ENCODE results near the gene KIF1A.
"Not testable (repeated sequence)": the region's sequence is repeated elsewhere in the genome, so short reads cannot be mapped to it uniquely, and the experiment has no call there.

Gene KIF1A

DNA sequence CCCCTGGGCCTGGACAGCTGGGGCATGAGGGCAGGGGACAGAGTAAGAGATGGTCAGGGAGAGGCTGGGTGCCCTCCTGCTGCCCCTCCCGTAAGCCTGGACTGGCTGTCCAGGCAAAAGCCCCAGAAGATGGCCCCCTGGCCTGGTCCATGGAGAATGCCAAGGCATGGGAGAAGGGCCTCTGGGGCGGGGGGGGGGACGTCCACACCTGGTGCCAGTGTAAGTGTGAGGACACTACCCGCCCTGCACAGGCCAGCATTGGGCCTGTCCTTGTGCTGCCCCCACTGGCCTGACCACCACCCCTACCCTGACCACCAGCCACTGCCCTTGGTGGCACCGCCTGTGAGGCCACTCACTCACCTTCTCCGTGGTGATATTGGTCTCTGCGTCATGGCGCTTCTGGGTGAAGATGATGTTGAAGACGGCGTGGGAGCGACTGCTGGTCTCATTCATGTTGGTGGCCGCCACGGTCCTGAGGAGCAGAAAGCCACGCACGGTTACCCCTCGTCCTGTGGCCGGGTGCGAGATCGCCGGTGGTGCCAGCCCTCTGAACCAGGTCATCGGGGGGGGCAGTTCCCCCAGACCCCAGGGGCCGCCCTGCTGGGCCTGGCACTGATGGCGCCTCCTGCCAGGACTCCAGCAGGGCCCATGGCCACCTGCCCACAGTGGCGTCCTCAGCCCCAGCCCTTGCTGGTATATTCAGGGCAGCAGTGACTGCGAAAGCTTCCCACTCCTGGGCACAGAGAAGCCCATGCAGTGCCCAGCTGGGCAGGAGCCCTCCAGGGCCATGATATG is 35.2 kb downstream of the KIF1A start:
- DNase-seq, result no peak

DNA sequence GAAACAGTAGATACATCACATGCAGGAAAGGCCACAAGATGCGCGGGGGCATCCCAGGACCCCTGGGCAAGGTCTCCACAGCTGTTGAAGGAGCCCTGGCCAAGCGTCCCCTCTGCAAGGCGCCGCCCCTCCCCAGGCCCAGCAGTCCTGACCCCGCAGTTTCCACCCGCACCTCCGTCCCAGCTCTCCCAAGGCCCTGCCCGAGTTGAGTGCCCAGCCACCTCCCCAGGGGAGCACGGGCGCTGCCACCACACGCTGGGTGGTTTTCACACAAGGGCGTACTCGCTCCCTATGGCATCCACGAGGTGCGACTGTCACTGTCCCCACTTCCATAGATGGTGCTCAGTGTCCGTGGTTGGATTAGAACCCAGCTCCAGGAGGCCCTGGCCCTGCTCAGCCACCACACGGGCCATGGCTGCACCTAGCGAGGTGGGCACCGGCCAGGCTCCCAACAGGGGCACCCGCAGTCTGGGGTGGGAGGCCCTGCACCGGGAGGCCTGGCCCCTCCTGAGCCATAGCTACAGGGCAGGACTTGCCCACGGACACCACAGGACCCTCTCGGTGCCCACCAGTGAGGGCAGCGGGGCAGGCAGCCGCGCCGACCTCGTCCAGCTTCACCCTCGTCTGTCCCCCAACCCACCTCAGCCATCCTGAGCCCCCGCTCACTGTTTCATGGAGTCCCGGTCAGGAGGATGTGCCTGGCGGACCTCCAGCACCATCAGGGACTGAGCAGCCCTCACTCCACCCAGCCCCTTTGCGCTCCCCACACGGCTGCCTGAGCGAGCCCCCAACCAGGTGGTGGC is 36.0 kb downstream of the KIF1A start:
- DNase-seq, result no peak

DNA sequence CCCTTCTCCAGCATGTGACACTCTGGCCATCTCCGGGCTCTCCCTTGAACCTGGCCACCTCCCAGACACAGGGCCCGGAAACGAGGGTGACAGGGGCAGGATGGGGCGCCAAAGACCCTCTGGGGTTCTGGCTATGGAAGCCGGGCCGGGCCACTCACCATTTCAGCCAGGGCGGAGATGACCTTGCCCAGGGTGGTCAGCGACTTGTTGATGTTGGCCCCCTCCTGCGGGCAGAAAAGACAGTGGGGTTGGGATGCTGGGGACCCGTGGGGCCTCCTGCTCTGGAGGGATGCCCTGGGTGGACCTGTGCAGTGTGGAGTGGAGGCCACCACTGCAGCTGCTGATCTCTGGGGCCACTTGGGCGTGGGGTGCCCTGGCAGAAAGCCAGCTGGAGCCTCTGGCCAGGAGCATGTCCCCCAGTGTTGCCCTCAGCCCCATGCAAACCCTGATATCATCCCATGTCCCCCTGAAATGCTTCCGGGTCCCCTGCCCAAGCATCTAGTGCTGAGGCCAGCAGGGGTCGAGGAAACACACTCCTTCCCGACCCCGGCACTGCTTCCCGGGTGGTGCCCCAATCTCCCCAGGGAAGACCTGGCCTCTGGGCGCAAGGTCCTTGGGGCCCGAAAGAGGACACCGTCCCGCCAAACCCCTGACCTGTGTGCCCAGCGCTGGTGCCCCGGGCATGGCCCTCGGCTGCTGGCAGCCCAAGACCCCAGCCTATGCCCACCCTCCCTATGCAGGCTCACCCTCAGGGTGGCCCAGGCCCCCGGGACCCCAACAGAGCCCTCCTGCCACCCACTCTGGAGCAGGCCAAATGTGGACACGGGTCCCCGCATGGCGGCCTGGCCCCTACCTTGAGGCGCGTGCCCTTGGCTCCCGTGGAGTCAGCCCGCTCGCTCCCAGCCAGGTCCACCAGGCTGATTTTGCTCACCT is 36.9 kb downstream of the KIF1A start:
- DNase-seq, result no peak

DNA sequence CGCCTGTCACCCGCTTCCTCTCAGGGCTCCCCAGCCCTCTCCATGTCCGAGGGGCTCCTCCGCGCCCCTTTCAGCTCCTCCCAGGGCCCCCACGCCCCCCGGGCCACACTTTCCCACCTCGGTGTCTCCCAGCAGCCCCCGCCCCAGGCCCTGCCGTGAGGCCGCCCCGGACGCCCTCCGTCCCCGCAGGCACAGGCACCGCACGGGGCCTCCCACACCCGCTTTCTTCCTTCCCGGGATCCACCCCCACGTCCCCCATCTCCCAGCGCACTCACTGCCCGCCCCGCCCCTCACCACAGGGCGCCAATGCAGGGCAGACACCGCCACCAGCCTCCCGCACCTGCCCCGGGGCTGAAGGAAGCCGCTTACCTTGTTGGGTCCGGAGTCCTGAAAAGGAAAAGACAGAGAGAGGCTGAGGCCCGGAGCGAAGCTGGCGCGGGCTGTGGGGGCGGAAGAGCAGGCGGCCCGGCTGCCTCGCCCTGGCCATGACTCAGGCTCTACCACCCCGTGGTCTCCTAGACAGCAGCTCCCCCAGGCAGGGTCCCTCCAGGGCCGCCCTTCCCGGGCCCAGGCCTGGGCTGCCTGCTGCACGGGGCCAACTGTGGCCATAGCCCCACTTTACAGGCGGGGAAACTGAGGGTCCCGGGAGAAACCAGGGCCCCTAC is 37.7 kb downstream of the KIF1A start:
- DNase-seq, result no peak

DNA sequence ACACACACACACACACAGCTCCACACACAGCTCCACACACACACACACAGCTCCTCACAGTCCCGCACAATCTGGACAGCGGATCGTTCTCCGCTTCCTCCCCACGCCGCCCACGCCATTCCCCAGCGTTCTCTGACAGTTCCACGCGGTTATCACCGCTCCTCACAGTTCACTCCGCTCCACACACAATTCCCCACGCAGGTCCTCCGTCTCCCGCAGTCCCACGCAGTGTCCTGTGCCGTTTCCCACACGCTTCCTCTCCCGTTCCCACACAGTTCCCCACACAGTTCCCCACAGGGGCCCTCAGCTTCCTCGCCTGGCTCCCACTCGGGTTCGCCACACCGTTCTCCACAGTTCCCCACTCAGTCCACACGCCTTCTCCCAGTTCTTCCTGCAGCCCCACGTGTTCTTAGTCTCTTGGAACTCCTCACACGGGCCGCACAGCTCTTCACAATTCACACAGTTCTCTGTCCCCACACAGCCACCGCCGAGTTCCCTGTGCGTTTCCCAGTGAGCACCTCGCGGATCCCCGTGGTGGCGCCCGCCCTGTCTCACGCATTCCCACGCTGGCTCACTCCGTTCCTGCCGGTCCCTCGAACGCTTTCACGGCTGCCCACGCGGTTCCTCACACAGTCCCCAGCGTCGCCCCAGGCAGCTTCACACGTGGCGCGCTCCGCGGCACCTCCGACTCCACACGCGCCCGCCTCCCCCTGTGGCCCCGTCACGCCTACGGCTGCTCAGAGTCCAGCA is 38.4 kb downstream of the KIF1A start:
- DNase-seq, result no peak

DNA sequence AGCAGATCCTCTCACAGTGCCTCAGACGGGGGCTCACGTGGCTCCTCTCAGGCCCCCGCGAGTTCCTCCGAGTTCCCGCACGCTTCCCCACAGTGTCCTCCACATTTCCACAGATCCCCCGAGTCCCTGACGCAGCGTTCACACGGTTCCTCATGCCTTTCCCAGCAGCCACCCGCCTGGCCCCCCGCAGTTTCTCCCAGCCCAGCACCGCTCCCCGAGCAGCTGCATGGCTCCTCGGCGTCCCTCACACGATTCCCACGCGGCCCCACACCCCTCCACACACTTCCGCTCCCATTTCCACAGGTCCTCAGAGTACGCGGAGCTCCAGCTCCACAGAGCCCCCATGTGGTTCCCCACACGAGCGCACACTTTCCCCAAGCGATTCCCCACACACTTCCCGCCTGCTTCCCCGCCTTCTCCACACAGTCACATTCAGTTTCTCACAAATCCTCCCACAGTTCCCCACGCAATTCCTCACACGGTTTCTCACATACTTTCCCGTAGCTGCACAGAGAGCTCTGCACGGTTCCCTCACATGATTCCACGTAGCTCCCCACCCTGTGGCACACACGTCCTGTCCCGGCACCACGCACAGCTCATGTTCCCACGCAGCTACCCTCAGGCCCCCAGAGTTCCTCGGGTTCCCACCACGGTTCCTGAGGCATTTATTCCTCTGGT is 39.9 kb downstream of the KIF1A start:
- no peak for DNase-seq

DNA sequence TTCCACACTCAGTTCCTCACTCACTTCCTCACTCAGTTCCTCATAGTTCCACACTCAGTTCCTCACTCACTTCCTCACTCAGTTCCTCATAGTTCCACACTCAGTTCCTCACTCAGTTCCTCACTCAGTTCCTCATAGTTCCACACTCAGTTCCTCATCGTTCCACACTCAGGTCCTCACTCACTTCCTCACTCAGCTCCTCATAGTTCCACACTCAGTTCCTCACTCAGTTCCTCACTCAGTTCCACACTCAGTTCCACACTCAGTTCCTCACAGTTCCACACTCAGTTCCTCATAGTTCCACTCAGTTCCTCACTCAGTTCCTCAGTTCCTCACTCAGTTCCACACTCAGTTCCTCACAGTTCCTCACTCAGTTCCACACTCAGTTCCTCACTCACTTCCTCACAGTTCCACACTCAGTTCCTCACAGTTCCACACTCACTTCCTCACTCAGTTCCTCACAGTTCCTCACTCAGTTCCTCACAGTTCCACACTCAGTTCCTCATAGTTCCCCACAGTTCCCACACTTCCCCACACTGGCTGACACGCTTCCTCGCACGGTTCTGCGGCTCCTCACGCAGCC is 40.7 kb downstream of the KIF1A start:
- not testable (repeated sequence) for DNase-seq

DNA sequence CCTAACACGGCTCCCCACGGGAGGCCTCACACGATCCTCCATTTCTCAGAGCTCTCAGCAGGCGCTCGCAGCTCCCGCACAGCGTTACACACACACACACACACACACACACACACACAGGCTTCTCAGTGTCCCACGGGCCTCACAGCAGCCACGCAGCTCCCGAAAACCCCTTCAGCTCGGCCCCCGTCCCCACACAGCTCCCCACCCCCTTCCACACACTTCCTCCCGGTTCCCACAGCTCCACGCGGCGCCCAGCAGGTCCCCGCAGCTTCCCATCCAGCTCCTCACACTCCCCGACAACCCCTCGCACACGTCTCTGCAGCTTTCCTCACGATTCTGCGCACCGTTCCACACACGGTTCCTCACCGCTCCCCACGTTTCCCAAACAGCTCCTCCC is 41.6 kb downstream of the KIF1A start:
- DNase-seq, result no peak

DNA sequence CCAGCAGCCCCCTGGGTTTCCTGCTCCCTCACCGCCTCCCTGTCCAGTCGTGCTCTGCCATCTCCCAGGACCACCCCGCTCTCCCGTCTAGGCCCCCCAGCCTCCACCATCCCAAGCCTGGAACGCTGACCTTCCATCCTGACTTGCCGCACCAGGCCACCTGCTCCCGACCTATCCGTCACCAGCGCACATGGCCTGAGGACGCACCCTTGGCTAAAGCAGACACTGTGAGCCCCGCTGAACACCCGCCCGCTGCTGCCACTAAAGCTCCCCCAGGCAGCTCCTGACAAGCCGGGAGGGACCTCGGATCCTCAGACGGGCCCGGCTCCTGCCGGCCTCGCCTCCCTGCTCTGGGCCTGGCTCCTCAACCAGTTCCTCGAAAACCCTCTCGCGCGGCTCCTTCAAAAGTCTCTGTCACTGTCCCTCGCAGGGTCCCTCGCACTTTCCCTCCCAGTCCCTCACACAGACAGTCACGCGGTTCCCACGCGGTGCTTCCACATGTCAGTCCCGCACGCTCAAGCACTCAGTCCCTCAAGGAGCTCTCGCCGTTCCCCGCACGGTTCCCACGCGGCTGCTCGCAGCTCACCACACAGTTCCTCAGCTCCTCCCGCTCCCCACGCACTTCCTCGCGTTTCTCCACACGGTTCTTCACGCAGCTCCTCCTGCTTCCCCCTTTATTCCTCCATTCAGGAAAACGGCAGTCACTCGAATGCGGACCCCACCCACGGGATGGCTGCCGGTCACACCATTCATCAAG is 42.4 kb downstream of the KIF1A start:
- no peak for DNase-seq

DNA sequence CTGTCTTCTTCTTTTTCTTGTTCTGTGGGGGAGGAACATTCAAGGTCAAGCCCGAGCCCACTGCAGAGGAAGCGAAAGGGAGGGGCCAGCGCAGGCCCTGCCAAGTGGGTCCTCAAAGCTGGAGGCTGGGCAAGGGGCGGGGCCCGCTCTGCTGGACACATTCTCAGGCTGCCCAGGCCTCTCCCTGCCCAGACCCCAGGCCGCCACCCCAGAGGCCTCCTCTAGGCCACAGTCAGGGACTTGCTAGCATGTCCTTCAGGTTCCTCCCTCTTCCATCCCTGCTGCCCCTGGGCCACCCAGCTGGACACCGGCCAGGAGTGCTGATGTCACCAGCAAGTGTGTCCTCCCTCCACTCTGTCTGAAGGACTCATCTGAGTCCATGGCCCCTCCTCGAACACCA is 44.1 kb downstream of the KIF1A start:
- no peak for DNase-seq

DNA sequence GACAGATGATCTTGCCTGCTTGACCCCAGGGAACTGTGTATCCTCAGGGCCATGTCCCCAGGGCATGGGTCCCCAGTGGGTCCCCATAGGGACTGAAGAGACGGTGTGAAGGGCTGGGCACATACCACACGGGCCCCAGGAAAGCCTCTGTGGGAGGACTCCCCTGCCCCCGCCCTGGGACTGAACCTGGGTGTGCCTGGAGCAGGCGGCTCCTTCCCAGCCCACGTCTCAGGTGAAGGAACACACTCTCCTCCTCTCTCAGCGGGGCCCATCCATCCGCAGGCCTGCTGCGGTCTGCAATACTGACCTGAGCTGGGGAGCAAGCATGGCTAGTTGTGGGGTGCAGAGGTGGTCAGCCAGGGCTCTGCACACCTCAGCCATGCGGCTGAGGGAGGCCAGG is 45.2 kb downstream of the KIF1A start:
- DNase-seq, result no peak

DNA sequence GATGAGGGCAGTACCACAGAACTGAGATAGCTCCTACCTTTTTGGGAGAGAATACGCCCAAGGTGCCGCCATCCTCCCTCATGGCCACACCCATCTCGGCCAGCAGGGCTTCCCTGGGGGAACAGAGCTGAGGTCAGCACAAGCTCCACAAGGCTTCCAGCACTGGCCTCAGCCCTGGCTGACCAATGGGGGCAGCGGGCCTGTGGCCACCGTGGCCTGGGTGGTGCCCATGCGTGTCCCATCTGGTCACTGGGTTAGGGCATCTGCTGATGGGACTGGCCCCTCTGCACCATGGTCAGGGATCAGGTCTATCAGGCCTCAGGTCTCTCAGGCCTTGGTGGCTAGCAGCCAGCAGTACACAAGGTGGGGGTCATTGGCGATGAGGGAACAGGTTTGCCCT is 50.9 kb downstream of the KIF1A start:
- no peak for DNase-seq

DNA sequence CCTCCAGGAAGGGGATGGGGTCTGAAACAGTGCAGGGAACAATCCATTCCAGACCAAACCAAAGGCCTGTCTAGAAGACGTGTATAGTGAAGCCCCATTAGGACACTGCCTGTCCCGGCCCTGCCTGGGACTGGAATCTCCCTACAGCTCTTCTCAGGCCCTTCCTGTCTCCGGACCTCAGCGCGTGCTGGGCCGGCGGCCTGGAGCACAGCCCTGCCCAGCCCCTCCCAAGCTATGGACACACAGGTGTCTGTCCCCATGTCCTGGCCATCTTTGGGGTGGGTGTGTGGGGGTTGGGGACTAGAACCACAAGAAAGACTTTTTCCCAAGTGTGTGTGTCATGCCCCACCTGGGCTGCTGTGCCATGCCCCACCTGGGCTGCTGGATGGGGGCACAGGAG is 51.8 kb downstream of the KIF1A start:
- no peak for DNase-seq

DNA sequence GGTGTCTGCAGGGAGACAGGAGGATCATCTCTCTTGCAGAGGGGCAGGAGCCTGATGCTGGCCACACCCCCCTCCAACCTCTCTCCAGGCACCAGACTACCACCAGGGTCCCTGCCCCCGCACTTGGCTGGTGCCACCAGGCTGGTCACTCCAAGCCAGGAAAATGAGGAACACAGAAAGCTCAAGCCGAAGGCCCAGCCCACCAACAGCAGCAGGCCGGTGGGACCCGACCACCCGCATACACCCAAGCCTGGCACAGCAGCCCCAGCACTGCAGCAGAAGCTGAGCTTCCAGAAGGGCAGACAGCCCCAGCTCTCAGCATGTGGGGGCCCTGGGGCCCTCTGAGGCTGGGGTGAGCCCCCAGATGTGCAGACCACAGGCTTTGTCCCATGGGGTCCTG is 52.7 kb downstream of the KIF1A start:
- no peak for DNase-seq

DNA sequence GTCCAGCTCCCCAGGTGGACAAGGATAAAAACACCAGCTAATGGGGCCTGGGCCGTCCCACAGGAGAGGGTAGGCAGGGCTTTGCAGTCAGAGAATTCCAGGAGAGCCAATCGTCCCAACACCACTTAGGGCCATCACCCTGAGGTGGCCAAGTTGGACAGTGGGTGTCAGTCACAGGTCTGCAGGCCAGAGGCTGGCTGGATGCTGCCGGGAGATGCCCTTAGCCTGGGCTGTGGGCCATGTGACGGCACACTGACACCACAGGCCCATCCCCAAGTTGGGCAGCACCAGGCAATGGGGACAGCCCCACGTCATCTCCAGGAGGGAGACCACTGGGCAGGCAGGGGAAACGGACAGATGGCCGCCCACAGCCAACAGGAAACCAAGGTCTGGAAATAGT is 53.9 kb downstream of the KIF1A start:
- no peak for DNase-seq

DNA sequence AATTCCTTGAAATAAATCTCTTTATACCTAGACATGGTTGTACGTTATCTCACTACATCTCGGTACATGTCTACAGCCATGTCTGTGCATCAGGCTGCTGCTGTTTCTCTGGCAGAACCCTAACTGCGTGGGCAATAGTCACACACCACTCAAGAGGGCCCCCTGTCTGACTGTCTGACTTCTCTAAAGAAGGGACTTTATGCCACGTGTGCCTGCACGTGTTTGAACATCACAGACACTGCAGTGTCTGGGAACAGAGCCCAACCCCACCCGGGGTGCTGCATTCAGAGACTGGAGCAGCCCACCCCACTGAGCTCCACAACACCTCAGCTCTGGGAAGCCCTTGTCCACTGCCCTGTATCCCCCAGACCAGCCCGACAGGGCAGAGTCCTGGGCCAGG is 55.0 kb downstream of the KIF1A start:
- DNase-seq, result no peak

DNA sequence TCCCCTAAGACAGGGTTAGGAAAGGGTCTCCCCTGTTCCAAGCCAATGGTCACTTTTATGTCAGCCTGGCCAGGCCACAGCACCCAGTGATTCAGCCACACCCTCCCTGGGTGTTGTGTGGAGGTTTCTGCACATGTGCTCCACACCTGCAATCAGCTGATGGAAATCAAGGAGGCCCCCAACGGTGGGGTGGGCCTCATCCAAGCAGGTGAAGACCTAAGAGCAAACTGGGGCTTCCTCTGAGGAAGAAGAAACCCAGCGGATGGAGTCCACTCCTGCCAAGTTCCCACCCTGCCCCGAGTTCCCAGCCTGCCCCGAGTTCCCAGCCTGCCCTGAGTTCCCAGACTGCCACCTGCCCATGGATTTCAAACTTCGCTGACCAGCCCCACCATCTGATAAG is 55.4 kb downstream of the KIF1A start:
- no peak for DNase-seq

DNA sequence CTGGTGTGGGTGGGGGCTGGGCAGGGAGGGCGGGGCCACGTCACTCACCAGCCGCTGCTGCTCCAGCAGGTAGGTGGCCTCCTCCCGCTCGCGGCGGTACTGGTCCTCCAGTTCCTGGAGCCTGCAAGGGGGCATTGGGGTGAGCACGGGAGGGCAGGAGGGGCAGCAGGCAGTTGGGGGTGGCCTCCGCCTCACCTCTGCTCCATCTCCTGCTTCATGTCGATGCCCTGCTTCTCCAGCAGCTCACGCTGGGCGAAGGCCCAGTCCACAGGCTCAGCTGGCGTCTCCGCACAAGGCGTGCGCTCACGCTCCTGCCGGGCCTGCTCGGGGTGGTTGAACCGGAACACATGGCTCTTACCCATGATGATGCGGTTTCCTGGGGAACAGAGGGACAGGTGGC is 57.0 kb downstream of the KIF1A start:
- no peak for DNase-seq

DNA sequence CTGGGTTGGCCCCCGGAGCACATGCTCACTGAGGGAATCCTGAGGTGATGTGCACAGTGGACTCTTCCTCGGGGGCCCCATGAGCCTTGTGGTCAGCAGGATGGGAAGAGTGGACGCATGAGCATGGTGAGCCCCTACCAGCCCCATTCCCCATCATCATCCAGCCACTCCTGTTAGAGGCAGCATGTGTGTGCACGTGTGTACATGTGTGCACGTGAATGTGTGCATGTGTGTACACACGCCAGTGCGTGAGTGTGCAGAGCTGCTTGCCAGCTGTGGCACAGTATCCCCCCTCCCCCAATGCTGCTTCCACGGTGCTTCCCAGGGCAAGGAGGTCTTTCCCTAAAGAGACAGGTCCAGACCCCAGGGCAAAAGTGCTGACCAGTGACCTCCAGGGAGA is 57.8 kb downstream of the KIF1A start:
- no peak for DNase-seq

DNA sequence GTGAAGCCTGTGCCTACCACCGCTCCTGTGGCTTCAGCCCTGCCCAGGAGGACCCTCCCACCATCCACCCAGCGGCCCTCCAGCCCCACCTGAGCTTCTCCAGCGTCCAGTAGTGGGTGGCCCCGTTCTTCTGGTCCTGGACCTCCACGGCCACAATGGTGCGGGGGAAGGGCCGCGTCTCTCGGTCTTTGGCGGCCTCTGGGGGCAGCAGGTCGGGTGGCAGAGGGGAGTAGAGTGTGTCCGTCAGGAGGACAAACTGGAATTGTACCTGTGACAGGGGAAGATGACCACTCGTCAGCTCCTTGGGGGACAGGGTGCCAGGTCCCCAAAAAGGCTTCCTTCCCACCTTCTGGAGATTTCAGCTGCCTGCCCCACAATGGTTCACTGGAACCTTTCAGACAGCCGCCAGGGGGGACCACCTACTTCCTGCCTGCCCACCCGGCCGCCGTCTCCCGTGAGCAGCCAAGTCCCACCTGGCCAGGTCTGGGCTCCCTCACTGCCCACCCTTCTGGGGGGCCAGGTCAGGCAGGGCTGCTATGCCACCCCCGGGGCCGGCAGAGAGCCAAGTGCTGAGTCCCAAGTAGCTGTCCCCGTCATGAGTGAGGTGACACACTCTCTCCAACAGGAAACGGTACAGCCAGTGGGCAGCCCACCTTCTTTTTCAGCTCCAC is 59.3 kb downstream of the KIF1A start:
- DNase-seq, result no peak

Measured in stimulated activated CD4-positive, alpha-beta T cell treated with anti-CD3 and anti-CD28 coated beads, Interleukin-12 subunit alpha, Interleukin-12 subunit beta, amount 100 ng/mL, for 4 hours (primary cell).